Smooth muscle cell (in vitro differentiated cells): ENCODE data around the gene IGSF21. TPM values are rescaled to one million over a fixed set of nuclear protein-coding genes. Genes with fewer than 3 reads are reported as not detected.
A peak's percentile ranks its signal among the peaks of the same experiment; 100 is the strongest.

ENCODE experiments used
- DNase-seq: peaks from one replicate; lab custom pipeline; 2025; ENCODE audit not compliant: unreplicated experiment; lab: John Stamatoyannopoulos, UW
- H2AFZ ChIP-seq: fragments of 200-600 bp; sonication (generic); 2 replicates; pipeline ENCODE4 v1.6.0; 2016; ENCODE audit warnings: antibody characterized with exemption, low read depth, mild to moderate bottlenecking
- H3F3A ChIP-seq: fragments of 200-600 bp; sonication (generic); 2 replicates; pipeline ENCODE4 v1.6.0; 2017; ENCODE audit warnings: antibody characterized with exemption, low read depth
- H3K27ac ChIP-seq: fragments of 200-600 bp; sonication (generic); 2 replicates; pipeline ENCODE4 v1.5.1; 2016; ENCODE audit warnings: low read depth, mild to moderate bottlenecking
- H3K27me3 ChIP-seq: fragments of 200-600 bp; sonication (generic); 2 replicates; pipeline ENCODE4 v1.6.1; 2016; ENCODE audit warnings: low read depth, mild to moderate bottlenecking
- H3K36me3 ChIP-seq: fragments of 200-600 bp; sonication (generic); 2 replicates; pipeline ENCODE4 v1.5.1; 2016; ENCODE audit warnings: low read depth
- H3K4me1 ChIP-seq: fragments of 200-600 bp; sonication (generic); 2 replicates; pipeline ENCODE4 v1.5.1; 2016; ENCODE audit warnings: low read depth
- H3K4me2 ChIP-seq: fragments of 200-600 bp; sonication (generic); 2 replicates; pipeline ENCODE4 v1.6.0; 2016; ENCODE audit warnings: mild to moderate bottlenecking
- H3K4me3 ChIP-seq: fragments of 200-600 bp; sonication (generic); 2 replicates; pipeline ENCODE4 v1.5.1; 2016; ENCODE audit warnings: mild to moderate bottlenecking
- H3K79me2 ChIP-seq: fragments of 200-600 bp; sonication (generic); 2 replicates; pipeline ENCODE4 v1.6.0; 2016; ENCODE audit warnings: low read depth, mild to moderate bottlenecking
- H3K9ac ChIP-seq: fragments of 200-600 bp; sonication (generic); 2 replicates; pipeline ENCODE4 v1.6.0; 2016; ENCODE audit warnings: low read depth
- H3K9me3 ChIP-seq: fragments of 200-600 bp; sonication (generic); replicated peaks from 2 replicates; pipeline ENCODE4 v1.5.1; 2016; ENCODE audit warnings: low read depth
- H4K20me1 ChIP-seq: fragments of 200-600 bp; sonication (generic); 2 replicates; pipeline ENCODE4 v1.6.0; 2016; ENCODE audit warnings: low read depth
- CTCF ChIP-seq: fragments of 200-600 bp; sonication (generic); IDR thresholded peaks from 2 replicates; pipeline ENCODE4 v1.5.1; 2017; ENCODE audit warnings: borderline replicate concordance, mild to moderate bottlenecking, antibody characterized with exemption; ENCODE audit not compliant: insufficient read depth, poor library complexity, severe bottlenecking
- WGBS: methylation state at CpG from one replicate; pipeline ENCODE4 v1.1.7; 2016; ENCODE audit warnings: low lambda C conversion rate; 5-methylcytosine and 5-hydroxymethylcytosine counted together
- polyA plus RNA-seq: library from polyadenylated mRNA; unstranded; fragments of >200 nt; fragmentation: Nextera tagmentation; extraction: Ambion mirVana; gene quantifications from 2 replicates; pipeline ENCODE4 v1.2.1, GENCODE V29; 2016
- total RNA-seq: library from RNA; depleted of rRNA; stranded (reverse); fragments of >200 nt; gene quantifications from 2 replicates; pipeline ENCODE4 v1.2.3, GENCODE V29; 2014

IGSF21 gene
- total and polyA plus RNA-seq, 2 experiments from 2014 or later: not detected

- WGBS: 4% methylated on average over 32 of the region's 32 CpGs
- Histone ChIP-seq H3K79me2 (no peaks in the 10 kb centered on the region), H3K4me1 (peaks cover 8% of the 10 kb centered on the region), H4K20me1 (no peaks in the 10 kb centered on the region), H3K36me3 (no peaks in the 10 kb centered on the region), H3K27ac (no peak overlapping the region), H3K9ac (no peak overlapping the region), H3K4me3 (no peak overlapping the region), H3F3A (no peaks in the 10 kb centered on the region), H3K4me2 (no peak overlapping the region), H2AFZ (no peak overlapping the region), H3K27me3 (peaks cover 98% of the 10 kb centered on the region), H3K9me3 (no peaks in the 10 kb centered on the region)
- no peak for TF ChIP-seq CTCF
- DNase-seq: no peak
These were observed 1.6 kb downstream of the IGSF21 start for GRCh38 chr1:18109058-18109755.

GRCh38 chr1:18109756-18110597, 2.4 kb downstream of the IGSF21 start:
- H2AFZ ChIP-seq: no peak overlapping the region
- H3K4me1 ChIP-seq: peaks cover 8% of the 10 kb centered on the region
- no peak overlapping the region for H3K9ac ChIP-seq
- H4K20me1 ChIP-seq: no peaks in the 10 kb centered on the region
- WGBS: 2% methylated on average over 55 of the region's 60 CpGs
- no peak overlapping the region for H3K4me3 ChIP-seq
- no peak for TF ChIP-seq CTCF
- peak overlapping the region; percentile 36 for H3K4me2 ChIP-seq
- no peak overlapping the region for H3K27ac ChIP-seq
- peaks cover 98% of the 10 kb centered on the region for H3K27me3 ChIP-seq
- no peak for DNase-seq
- no peaks in the 10 kb centered on the region for H3K79me2 ChIP-seq
- H3K9me3 ChIP-seq: no peaks in the 10 kb centered on the region
- no peaks in the 10 kb centered on the region for H3K36me3 ChIP-seq
- no peaks in the 10 kb centered on the region for H3F3A ChIP-seq

- Histone ChIP-seq H3K27me3 (peaks cover 98% of the 10 kb centered on the region), H3K4me2 (no peak overlapping the region), H3K79me2 (no peaks in the 10 kb centered on the region), H3K36me3 (no peaks in the 10 kb centered on the region), H3K4me1 (peaks cover 8% of the 10 kb centered on the region), H3K27ac (no peak overlapping the region), H3K4me3 (no peak overlapping the region), H3F3A (no peaks in the 10 kb centered on the region), H2AFZ (no peak overlapping the region), H3K9ac (no peak overlapping the region), H3K9me3 (no peaks in the 10 kb centered on the region), H4K20me1 (no peaks in the 10 kb centered on the region)
- DNase-seq: no peak
- TF ChIP-seq CTCF: no peak
- 4% methylated on average over 17 of the region's 17 CpGs for WGBS
These were observed 3.0 kb downstream of the IGSF21 start for GRCh38 chr1:18110598-18110939.

GRCh38 chr1:18110968-18111367, 3.4 kb downstream of the IGSF21 start:
- Histone ChIP-seq H3K36me3 (no peaks in the 10 kb centered on the region), H3K4me2 (no peak overlapping the region), H3K27ac (no peak overlapping the region), H3K9ac (no peak overlapping the region), H3K4me3 (no peak overlapping the region), H3K9me3 (no peaks in the 10 kb centered on the region), H3F3A (no peaks in the 10 kb centered on the region), H3K27me3 (peaks cover 97% of the 10 kb centered on the region), H3K79me2 (no peaks in the 10 kb centered on the region), H4K20me1 (no peaks in the 10 kb centered on the region), H2AFZ (no peak overlapping the region), H3K4me1 (peaks cover 8% of the 10 kb centered on the region)
- WGBS: 7% methylated on average over 30 of the region's 30 CpGs
- no peak for DNase-seq
- no peak for TF ChIP-seq CTCF
